Spleen (tissue), 7 donors: ENCODE results near the gene FOXK2.

Source experiments
- CTCF ChIP-seq, 11 experiments: fragments of 200-600 bp in 7 of 11; fragments of 450-650 bp in 4 of 11; sonication (generic) in 4 of 11; IDR thresholded peaks in 8 of 11; conservative IDR thresholded peaks in 3 of 11; 1 replicate in 7 of 11; 2 replicates in 4 of 11; pipeline versions ENCODE4 v1.4.0 to v1.8.0; 2016 to 2021; ENCODE audit warnings: antibody characterized with exemption in 11 of 11, inconsistent platforms in 4 of 11, mild to moderate bottlenecking in 1 of 11
- POLR2A ChIP-seq, 3 donors: fragments of 450-650 bp; IDR thresholded peaks; one replicate each; pipeline ENCODE4 v1.5.1; 2017; ENCODE audit warnings: antibody characterized with exemption in 3 of 3, mild to moderate bottlenecking in 1 of 3
- POLR2AphosphoS5 ChIP-seq, 3 donors: sonication (generic); formaldehyde crosslinking; IDR thresholded peaks; one replicate each; pipeline ENCODE4 v1.5.1; 2017; ENCODE audit warnings: antibody characterized with exemption in 3 of 3
- donor health status: DM: no; HTN: no; CAD: no; lungs with moderate emphysema.
- donor health status: DM: no; HTN: no; CAD: no.
- donor health status: DM: no; HTN: no; CAD: no.

GRCh38 chr17:82560802-82561428, 41.4 kb downstream of the FOXK2 start:
- TF ChIP-seq CTCF (IDR thresholded peaks at IDR 0.05 in 8 of 11, conservative IDR thresholded peaks at IDR 0.05 in 3 of 11), result no peak
- no peak for TF ChIP-seq POLR2A (IDR thresholded peaks at IDR 0.05)
- no peak for TF ChIP-seq POLR2AphosphoS5 (IDR thresholded peaks at IDR 0.05)
